BE2C (cell line): ENCODE measurements around the gene ZNF750.

Experiments
- DNase-seq: peaks from one replicate; pipeline ENCODE4 v3.0.0-alpha.2; 2020
- H3K27me3 ChIP-seq: fragments of 250-450 bp; sonication (Bioruptor Pico); 2 replicates; pipeline ENCODE4 v1.5.1; 2020; ENCODE audit warnings: mild to moderate bottlenecking
- H3K36me3 ChIP-seq: fragments of 250-450 bp; sonication (Bioruptor Pico); 2 replicates; pipeline ENCODE4 v1.5.1; 2020; ENCODE audit warnings: mild to moderate bottlenecking
- H3K4me1 ChIP-seq: fragments of 250-450 bp; sonication (Bioruptor Pico); 2 replicates; pipeline ENCODE4 v1.5.1; 2020
- H3K4me3 ChIP-seq: 2 replicates; pipeline ENCODE4 v1.5.1; 2011; ENCODE audit warnings: low read depth, low read length
- H3K9me3 ChIP-seq: fragments of 250-450 bp; sonication (Bioruptor Pico); 2 replicates; pipeline ENCODE4 v1.5.1; 2020
- TF ChIP-seq, protein P1 (sequence below): IDR thresholded peaks from 2 replicates; pipeline ENCODE4 v1.5.1; 2012; ENCODE audit warnings: mild to moderate bottlenecking, low read depth, low read length

The ZNF750 gene

DNA sequence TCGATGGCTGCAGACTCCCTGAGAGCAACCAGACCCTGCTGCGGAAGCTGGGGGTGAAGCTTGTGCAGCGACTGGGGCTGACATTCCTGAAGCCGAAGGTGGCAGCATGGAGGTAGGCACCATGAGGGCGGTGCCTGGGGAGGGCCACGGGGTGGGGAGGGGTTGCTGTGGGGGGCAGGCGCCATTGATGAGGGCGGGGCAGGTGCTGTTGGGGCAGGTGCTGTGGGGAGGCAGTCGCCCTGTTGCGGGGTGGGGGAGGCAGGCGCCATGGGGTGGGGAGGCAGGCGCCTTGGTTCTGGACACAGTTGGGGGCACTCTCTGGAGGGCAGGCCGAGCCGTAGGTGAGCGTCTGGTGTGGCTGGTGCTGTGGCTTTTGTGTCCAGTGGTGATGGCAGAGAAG is 38.9 kb downstream of the ZNF750 start:
- Histone ChIP-seq H3K9me3 (no peaks in the 10 kb centered on the region), H3K4me3 (no peak overlapping the region), H3K27me3 (no peaks in the 10 kb centered on the region), H3K4me1 (no peaks in the 10 kb centered on the region), H3K36me3 (peaks cover 7% of the 10 kb centered on the region)
- no peak for DNase-seq
- TF ChIP-seq, protein P1, sequence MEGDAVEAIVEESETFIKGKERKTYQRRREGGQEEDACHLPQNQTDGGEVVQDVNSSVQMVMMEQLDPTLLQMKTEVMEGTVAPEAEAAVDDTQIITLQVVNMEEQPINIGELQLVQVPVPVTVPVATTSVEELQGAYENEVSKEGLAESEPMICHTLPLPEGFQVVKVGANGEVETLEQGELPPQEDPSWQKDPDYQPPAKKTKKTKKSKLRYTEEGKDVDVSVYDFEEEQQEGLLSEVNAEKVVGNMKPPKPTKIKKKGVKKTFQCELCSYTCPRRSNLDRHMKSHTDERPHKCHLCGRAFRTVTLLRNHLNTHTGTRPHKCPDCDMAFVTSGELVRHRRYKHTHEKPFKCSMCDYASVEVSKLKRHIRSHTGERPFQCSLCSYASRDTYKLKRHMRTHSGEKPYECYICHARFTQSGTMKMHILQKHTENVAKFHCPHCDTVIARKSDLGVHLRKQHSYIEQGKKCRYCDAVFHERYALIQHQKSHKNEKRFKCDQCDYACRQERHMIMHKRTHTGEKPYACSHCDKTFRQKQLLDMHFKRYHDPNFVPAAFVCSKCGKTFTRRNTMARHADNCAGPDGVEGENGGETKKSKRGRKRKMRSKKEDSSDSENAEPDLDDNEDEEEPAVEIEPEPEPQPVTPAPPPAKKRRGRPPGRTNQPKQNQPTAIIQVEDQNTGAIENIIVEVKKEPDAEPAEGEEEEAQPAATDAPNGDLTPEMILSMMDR = no peak

DNA sequence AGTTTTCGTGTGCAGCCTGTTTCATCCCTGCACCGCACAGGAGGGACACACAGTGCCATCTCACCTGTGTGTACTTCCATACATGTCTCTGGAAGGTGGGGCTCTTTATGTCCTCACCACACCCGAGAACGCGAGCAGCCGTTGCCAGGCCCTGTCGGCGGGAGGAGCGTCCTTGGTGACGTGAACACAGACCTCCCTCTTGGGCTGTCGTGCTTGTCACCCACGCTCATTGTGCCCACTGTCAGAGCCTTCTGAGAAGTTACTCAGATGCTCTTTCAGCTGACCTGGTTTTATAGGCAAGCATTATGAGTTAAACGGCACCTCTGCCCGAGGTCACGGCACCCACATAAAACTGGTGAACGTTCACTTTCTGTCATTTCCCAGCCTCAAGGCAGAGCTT is 40.2 kb downstream of the ZNF750 start:
- Histone ChIP-seq H3K4me3 (no peak overlapping the region), H3K27me3 (no peaks in the 10 kb centered on the region), H3K36me3 (peaks cover 7% of the 10 kb centered on the region), H3K9me3 (no peaks in the 10 kb centered on the region), H3K4me1 (no peaks in the 10 kb centered on the region)
- TF ChIP-seq, protein P1 = no peak
- no peak for DNase-seq

GRCh38 chr17:82798752-82799151 is 41.1 kb downstream of the ZNF750 start:
- DNase-seq = no peak
- TF ChIP-seq, protein P1 = no peak
- Histone ChIP-seq H3K4me3 (no peak overlapping the region), H3K27me3 (no peaks in the 10 kb centered on the region), H3K4me1 (no peaks in the 10 kb centered on the region), H3K9me3 (no peaks in the 10 kb centered on the region), H3K36me3 (peaks cover 7% of the 10 kb centered on the region)

DNA sequence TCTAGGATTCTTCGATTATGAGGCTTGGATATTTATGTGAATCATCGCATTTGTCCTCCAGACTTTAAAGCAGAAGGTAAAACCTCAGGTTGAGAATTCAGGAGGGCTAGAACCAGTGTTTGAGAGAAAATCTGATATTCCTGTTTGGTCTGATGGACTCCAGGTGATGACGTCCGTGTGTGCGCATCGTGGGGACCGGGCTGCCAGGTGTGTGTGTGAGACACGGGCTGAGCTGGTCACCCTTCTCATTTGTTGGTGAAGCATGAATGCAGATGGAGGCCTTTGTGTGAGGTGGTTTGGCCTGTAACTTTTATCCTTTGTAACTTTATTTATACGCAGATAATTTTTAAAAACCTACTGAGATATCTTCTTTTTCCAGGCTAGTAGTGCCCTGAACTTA is 42.8 kb downstream of the ZNF750 start:
- Histone ChIP-seq H3K9me3 (no peaks in the 10 kb centered on the region), H3K27me3 (no peaks in the 10 kb centered on the region), H3K36me3 (peaks cover 7% of the 10 kb centered on the region), H3K4me1 (no peaks in the 10 kb centered on the region), H3K4me3 (no peak overlapping the region)
- TF ChIP-seq, protein P1 = no peak
- DNase-seq = no peak

- TF ChIP-seq, protein P1 = no peak
- DNase-seq = no peak
- no peaks in the 10 kb centered on the region for H3K27me3 ChIP-seq
- no peaks in the 10 kb centered on the region for H3K4me1 ChIP-seq
- H3K4me3 ChIP-seq = no peak overlapping the region
- H3K36me3 ChIP-seq = peaks cover 6% of the 10 kb centered on the region
- H3K9me3 ChIP-seq = no peaks in the 10 kb centered on the region
Measured at GRCh38 chr17:82795615-82796014, 44.2 kb downstream of the ZNF750 start.

DNA sequence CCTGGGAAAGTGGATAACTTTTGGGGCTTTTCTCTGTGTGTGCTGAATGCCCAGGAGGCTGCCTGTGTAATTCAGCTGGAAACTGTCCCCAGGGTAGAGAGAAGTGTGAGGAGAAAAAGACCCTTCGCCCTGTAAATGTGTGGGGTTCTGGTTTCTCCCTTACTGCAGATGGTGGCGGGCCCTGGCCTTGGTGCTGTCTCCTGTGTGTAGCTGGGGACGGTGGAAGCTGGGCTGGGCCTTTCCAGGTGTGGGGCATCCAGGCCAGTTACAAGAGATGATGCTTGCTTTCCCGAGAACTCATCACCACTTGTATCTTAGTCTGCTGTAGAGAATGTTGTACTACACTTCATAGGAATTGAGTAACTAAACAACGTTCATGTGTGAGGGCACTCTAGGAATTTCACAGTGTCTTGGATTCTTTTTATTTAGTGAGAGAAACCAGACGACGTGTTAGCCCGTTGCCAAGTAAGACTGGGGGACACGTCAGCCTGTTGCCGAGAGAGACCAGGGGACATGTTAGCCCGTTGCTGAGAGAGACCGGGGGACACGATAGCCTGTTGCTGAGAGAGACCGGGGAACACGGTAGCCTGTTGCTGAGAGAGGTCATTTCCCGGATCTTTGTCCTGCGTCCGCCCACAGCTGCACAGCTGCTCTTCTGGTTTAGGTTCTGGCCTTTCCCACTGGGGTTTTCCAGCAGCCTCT is 44.9 kb downstream of the ZNF750 start:
- TF ChIP-seq, protein P1 = no peak
- Histone ChIP-seq H3K4me3 (no peak overlapping the region), H3K4me1 (no peaks in the 10 kb centered on the region), H3K27me3 (no peaks in the 10 kb centered on the region), H3K36me3 (no peaks in the 10 kb centered on the region; the same call in none of the 2 replicates), H3K9me3 (no peaks in the 10 kb centered on the region)
- DNase-seq = no peak
